ENCODE results near the gene IRF2BPL.

IRF2BPL gene

DNA sequence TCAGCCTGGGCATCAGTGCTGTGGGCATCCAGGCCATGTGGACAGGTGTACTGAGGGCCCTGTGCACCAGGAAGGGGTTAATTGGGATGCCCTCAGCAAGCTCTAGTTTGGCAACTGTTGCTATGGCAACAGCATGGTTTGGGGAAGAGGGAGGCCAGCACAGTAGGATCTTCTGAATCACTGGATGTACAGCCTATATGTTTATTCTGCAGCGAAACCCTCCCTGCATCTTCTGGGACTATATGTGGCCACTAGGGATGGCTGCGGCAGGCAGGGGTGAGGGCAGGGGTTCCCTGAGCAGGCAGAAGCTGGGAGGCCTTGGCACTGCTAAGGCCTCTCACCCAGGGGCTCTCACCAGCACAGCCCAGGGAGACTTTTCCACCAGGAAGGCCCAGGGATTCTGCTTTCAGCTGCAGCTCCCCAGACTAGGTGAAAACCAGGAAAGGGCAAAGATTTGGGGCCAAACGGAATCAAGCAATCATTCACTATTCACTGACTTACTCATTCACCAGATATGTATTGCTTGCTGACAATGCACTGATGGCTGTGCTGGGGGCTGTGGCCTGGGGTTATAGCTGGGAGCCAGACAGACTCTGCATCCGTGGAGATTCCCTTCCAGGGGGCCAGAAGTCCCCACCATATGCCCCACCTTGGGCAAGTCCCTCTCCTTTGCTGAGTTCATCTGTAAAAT, 42.8 kb downstream of the IRF2BPL start:
- no peak for DNase-seq

DNA sequence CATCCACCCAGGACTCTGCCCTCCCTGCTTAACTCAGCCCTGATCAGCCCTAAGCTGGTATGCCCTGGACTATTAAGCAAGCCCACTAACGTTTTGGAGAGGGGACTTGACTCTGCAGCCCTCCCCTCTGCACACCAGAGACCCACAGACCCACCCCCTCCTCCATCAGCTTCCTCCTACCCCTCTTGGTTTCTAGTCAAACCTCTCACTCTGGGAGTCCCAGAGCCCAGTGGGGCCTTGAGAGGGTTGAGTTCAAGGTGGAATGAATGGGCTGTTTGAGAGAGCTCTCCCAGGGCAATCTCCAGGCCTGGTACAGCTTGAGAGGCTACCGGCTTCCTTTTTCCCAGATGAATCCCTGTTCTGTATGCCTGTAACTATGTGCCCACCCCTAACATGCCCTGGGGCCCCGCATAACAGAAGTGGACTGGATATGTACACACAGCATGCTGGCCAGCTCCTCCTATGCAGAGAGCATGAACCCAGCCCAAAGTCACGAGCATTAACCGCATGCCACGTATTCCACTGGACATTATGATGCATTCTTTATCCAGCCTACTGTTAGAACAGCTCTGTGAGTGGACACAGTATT, 43.6 kb downstream of the IRF2BPL start:
- no peak for DNase-seq

DNA sequence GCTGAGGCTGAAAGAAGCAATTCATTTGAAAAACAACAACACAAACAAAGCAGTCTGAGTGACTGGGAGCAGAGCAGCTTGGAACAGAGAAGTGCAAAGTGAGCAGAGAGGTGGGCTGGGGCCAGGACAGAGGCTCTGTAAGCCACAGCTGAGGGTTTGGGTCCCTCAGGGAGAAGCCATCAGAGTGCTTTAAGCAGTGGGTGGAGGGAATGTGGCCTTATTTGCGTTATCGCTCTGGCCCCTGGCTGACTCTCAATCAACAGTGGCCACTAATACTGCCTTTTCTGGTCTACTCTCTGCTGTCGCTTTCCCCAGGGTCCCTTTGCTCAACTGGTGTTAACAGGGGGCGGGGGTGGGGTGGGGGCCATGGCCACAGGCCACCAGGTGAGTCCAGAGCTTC, 44.2 kb downstream of the IRF2BPL start:
- DNase-seq: no peak

DNA sequence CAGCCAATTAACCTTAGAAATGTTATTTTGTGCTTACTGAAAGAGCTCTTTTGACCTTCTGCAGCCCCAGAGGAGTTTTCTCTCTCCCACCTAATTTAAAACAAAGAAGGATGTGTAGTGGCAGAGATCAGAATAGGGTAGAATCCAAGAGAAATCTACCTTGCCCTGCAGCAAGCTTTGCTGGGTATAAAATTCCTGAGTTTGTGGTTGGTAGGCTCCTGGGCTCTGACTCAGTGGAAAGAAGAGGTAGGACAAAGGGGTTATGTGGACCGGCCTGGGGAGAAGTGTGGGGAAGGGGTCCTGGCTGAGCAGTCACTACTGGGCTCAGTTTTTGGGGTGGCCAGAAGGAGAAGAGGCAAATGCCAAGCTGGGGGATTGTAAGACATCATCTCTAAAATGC, 46.8 kb downstream of the IRF2BPL start:
- DNase-seq: no peak

DNA sequence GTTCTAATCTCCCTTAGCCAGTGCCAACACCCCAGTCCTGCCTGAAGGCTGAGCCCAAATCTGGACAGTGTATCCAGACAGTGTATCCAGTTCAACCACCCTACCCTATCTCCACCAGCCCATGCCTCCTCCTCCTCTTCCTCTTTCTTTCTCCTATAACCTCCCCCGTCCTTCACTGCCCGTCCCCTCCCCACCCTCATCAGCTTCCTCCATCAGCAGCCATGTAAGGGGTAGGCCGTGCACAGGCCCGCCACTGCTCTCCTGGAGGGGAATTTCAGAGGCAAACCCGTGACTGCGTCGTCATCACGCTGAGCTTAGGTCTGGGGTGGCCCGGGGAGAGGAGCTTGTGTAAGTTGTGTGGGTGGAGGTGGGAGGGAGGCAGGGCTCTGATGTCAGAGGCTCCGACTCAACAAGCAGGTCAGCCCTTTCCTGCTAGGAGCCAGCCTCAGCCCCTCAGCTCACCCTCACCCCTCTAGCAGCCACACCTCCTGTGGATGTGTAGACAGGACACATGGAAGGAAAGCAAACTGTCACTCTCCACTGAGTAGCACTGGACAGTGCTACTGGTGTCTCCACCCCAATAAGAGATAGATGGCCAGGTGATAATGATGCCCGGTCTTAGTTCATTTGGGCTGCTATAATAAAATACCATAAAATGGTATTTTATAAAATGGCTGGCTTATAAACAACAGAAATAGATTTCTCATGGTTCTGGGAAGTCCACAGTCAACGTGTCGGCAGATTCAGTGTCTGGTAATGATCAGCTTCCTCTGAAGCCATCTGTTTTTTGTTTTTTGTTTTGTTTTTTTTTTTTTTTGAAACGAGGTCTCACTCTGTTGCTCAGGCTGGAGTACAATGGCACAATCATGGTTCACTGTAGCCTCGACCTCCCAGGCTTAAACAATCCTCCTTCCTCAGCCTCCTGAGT, 50.5 kb downstream of the IRF2BPL start:
- peak; percentile 91 for DNase-seq

DNA sequence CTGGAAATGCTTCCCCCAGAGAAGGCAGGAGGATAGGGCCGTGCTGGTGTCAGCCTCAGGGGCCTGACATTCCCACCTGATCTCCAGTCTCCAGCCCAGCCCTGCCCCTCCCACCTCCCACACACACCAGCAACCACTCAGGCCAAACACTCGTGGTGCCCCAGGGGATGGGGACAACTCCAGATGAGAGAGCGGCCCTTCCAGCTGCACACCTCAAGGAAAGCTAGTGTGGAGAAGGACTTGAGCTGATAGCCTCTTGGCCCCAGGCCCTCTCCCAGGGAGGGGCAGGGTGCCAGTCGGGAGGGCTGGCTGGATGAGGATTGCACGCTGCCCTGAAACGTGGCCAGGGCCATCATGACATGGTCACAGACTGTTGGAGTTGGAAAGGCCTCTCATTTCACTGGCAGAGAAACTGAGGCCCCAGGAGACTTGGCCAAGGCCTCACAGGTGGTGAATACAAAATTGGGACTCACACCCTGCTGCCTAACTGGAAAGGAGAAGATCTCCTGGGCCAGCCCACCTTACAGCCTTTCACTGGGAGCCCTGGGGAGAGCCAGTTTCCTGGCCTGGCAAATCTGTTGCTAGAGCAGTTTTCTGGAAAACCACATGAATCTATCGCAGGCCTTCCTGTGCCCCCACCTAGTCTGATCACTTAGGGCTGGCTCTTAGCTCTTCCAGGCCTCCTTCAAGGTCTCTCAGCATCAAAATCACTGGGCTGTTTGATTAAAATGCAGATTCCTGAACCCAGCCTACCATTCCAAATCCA, 52.1 kb downstream of the IRF2BPL start:
- DNase-seq: no peak

DNA sequence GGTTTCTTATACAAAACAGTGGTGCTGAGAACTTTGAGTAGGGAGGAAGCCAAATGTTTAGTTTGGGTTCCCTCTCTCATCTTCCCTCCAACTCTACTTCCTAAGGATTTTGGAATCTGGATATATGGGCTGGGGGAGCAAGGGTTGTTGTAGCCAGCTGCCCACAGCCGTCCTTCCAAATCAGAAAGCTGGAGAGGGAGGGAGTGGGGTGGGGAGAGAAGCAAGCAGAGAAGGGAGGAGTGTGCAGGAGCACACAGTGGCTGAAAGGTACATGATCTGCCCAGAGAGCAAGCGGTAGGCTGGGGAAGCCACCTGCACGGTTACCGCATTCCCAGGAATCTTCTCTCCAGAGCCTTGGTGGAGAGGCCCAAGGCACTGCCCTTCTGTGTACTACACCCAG, 52.7 kb downstream of the IRF2BPL start:
- DNase-seq: no peak

DNA sequence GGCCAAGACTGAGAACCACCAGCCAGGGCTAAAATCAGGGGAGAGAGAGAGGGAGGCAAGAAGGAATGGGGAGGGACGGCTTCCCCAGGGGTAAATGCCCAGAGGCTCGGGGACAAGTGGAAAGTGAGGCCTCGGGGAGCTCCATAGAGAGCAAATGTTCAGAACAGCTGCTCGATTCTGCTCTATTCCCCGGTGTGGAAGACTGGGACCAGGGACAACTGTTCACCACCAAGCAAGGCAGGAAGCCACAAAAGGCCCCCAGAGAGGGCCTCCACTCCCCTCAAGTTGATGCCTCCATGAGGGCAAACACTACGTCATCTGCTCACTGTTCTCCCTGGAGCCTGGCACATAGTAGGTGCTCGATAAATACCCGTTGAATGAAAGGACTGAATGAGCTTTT, 53.5 kb downstream of the IRF2BPL start:
- DNase-seq: no peak
